HG03097 (cell line): ENCODE measurements around the gene HCN2.
"Not testable (repeated sequence)": the region's sequence is repeated elsewhere in the genome, so short reads cannot be mapped to it uniquely, and the experiment has no call there.

ENCODE experiments used
- ATAC-seq: cut with Tn5 transposase; IDR thresholded peaks from one replicate; pipeline ENCODE4 v1.9.1; 2021; ENCODE audit not compliant: unreplicated experiment, low FRiP score

HCN2 gene

GRCh38 chr19:617551-618246, 28.0 kb downstream of the HCN2 start:
- ATAC-seq: no peak

GRCh38 chr19:618247-618619, 28.6 kb downstream of the HCN2 start:
- ATAC-seq: no peak

GRCh38 chr19:618674-619285, 29.1 kb downstream of the HCN2 start:
- no peak for ATAC-seq

GRCh38 chr19:619286-620002, 29.8 kb downstream of the HCN2 start:
- ATAC-seq: no peak

GRCh38 chr19:620166-620862, 30.6 kb downstream of the HCN2 start:
- no peak for ATAC-seq

- ATAC-seq: not testable (repeated sequence)
Observed at GRCh38 chr19:621191-621590, 31.5 kb downstream of the HCN2 start.

GRCh38 chr19:621819-622218, 32.1 kb downstream of the HCN2 start:
- no peak for ATAC-seq

GRCh38 chr19:622666-623065, 33.0 kb downstream of the HCN2 start:
- ATAC-seq: no peak

GRCh38 chr19:623175-623916, 33.7 kb downstream of the HCN2 start:
- no peak for ATAC-seq

GRCh38 chr19:623974-624373, 34.3 kb downstream of the HCN2 start:
- ATAC-seq: no peak

- no peak for ATAC-seq
Observed at GRCh38 chr19:624433-625109, 34.9 kb downstream of the HCN2 start.

GRCh38 chr19:625257-625656, 35.6 kb downstream of the HCN2 start:
- no peak for ATAC-seq

GRCh38 chr19:626566-626965, 36.9 kb downstream of the HCN2 start:
- ATAC-seq: not testable (repeated sequence)

GRCh38 chr19:628168-628567, 38.5 kb downstream of the HCN2 start:
- no peak for ATAC-seq

- ATAC-seq: not testable (repeated sequence)
Observed at GRCh38 chr19:629515-629914, 39.8 kb downstream of the HCN2 start.

- ATAC-seq: no peak
Observed at GRCh38 chr19:629961-630714, 40.5 kb downstream of the HCN2 start.

GRCh38 chr19:632579-633067, 42.9 kb downstream of the HCN2 start:
- peak; percentile 18 for ATAC-seq

GRCh38 chr19:633068-633785, 43.5 kb downstream of the HCN2 start, which contains the start of gene POLRMT:
Gene POLRMT (minus strand): TSS chr19:633537. CDS start chr19:633512, 25 bp downstream.
- peak; percentile 79 for ATAC-seq
